PFSK-1 (cell line): Measurements from ENCODE around the gene PLAAT5.

Experiments
- FOXP2 ChIP-seq: optimal IDR thresholded peaks from 2 replicates; pipeline ENCODE3; 2011; ENCODE audit warnings: borderline replicate concordance, control low read depth, inconsistent platforms; ENCODE audit not compliant: insufficient read depth; ENCODE audit errors: extremely low read length, extremely low read depth
- POLR2AphosphoS5 ChIP-seq: IDR thresholded peaks from 2 replicates; pipeline ENCODE4 v1.6.1; 2012; ENCODE audit warnings: low read depth, mild to moderate bottlenecking, control low read depth, low read length, moderate library complexity
- SIN3A ChIP-seq: IDR thresholded peaks from 2 replicates; pipeline ENCODE4 v1.6.1; 2012; ENCODE audit warnings: mild to moderate bottlenecking, low read length, moderate library complexity, borderline replicate concordance; ENCODE audit not compliant: insufficient read depth
- TAF1 ChIP-seq: IDR thresholded peaks from 2 replicates; pipeline ENCODE4 v1.6.1; 2012; ENCODE audit warnings: low read length, control low read depth, borderline replicate concordance; ENCODE audit not compliant: insufficient read depth
- TF ChIP-seq, protein P1 (sequence below), 2 experiments: IDR thresholded peaks; 2 replicates each; pipeline versions ENCODE4 v1.6.1 to v1.8.0; 2011 to 2012; ENCODE audit warnings: low read depth in 2 of 2, low read length in 2 of 2, control low read depth in 1 of 2, inconsistent platforms in 1 of 2, mild to moderate bottlenecking in 1 of 2, moderate library complexity in 1 of 2; ENCODE audit not compliant: insufficient read depth in 1 of 2

PLAAT5 gene

DNA sequence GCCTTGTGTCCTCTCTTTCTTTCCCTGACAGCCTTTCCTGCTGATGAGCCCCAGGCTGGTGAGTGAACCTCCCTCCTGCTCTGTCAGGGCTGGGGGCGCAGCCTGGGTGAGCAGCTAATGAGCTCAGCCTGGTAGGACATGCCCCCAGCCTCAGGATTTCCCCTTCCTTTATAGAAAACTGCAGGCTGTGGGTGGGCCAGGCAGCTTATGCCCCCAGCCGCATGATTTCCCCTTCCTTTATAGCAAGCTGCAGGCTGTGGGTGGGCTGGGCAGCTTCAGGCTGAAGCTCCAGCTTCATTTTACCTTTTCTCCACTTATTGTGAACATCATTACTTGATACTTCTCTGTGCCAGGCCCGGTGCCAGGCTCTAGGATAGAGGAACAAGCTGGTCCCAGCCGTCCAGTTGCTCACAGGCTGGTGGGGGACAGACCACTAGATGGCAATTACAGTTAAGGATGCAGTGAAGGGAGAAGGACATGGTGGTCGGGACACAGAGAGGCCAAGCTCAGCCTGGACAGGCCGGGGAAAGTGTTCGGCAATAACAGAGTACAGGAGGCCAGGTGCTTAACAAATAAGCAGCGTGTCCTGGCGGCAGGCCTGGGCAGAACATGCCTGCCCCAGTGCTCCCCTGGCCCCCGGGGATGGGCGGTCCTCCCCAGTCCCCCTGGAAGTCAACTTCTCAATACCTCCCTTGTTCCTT, 20.2 kb upstream of the PLAAT5 start:
- TF ChIP-seq FOXP2 = no peak
- no peak for TF ChIP-seq TAF1
- TF ChIP-seq, protein P1, sequence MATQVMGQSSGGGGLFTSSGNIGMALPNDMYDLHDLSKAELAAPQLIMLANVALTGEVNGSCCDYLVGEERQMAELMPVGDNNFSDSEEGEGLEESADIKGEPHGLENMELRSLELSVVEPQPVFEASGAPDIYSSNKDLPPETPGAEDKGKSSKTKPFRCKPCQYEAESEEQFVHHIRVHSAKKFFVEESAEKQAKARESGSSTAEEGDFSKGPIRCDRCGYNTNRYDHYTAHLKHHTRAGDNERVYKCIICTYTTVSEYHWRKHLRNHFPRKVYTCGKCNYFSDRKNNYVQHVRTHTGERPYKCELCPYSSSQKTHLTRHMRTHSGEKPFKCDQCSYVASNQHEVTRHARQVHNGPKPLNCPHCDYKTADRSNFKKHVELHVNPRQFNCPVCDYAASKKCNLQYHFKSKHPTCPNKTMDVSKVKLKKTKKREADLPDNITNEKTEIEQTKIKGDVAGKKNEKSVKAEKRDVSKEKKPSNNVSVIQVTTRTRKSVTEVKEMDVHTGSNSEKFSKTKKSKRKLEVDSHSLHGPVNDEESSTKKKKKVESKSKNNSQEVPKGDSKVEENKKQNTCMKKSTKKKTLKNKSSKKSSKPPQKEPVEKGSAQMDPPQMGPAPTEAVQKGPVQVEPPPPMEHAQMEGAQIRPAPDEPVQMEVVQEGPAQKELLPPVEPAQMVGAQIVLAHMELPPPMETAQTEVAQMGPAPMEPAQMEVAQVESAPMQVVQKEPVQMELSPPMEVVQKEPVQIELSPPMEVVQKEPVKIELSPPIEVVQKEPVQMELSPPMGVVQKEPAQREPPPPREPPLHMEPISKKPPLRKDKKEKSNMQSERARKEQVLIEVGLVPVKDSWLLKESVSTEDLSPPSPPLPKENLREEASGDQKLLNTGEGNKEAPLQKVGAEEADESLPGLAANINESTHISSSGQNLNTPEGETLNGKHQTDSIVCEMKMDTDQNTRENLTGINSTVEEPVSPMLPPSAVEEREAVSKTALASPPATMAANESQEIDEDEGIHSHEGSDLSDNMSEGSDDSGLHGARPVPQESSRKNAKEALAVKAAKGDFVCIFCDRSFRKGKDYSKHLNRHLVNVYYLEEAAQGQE (IDR thresholded peaks at IDR 0.05; ENCODE audit: insufficient read depth in 1 of 2, low read depth in 2 of 2, low read length in 2 of 2) = no peak
- TF ChIP-seq SIN3A = no peak
- TF ChIP-seq POLR2AphosphoS5 = no peak

DNA sequence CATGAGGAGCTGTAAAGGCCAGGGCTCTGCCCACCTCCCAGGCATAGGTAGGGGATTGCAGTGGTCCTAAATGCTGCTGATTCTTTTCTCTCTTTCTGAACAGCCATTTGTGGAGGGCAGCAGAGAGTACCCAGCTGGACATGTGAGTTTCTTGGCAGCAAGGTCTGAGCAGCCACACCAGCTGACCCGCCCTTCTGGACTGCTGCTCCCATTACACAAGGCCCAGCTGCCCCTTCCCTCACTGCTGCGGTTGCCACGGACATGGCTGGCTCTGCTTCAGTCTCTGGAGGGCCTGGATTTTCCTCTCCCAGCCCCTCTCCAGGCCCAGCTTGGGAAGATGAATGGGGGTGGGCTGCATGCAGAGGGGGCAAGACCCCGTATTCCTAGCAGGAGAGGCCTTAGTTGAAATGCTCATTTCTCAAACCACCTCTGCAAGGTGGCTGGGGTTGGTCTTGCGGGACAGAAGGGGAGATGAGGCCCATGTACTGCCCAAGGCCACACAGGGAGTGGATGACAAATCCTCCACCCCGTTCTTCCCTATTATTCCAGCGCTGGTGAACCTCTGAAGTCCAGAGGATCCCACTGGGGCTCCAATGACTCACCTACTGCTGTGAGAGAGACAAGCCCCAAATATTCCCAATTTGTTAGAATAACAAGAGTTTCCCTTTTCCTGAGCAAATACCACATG, 19.5 kb upstream of the PLAAT5 start:
- no peak for TF ChIP-seq TAF1
- no peak for TF ChIP-seq SIN3A
- no peak for TF ChIP-seq FOXP2
- TF ChIP-seq POLR2AphosphoS5 = no peak
- TF ChIP-seq, protein P1 (IDR thresholded peaks at IDR 0.05; ENCODE audit: insufficient read depth in 1 of 2, low read depth in 2 of 2, low read length in 2 of 2) = no peak

DNA sequence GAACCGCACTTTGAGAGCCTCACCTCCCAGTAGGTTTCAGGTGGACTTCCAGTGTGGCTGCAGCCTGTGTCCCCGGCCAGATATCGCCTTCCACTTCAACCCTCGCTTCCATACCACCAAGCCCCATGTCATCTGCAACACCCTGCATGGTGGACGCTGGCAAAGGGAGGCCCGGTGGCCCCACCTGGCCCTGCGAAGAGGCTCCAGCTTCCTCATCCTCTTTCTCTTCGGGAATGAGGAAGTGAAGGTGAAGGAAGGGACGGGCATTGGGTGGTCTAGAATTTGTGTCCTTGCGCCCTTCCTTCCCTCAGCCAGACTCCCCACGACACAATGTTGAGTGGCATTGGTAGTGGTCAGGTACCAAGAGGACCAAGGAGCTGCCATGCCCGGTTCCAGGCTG, 17.8 kb upstream of the PLAAT5 start:
- TF ChIP-seq SIN3A (no peak), TAF1 (no peak), POLR2AphosphoS5 (no peak), FOXP2 (no peak)
- TF ChIP-seq, protein P1 (IDR thresholded peaks at IDR 0.05; ENCODE audit: insufficient read depth in 1 of 2, low read depth in 2 of 2, low read length in 2 of 2) = no peak

DNA sequence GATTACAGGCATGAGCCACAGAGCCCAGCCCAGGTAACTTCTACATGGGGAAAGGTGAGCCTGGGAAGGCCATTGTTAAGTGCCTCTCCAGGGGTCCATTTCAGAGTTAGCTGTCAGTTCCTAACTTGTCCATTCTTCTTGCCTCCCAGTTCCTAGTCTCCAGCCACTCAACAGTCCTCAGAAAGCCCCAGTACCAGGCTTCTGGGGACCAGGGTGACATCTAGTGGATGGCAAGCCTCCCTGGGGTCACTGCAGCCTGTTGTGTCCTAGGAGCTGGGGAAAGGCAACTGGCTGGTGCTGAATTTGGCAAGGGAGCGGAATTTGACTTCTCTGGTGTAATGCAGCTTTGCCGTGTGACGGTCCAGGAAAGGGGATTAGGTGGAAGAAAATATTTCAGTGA, 17.0 kb upstream of the PLAAT5 start:
- TF ChIP-seq FOXP2 (no peak), TAF1 (no peak), SIN3A (no peak), POLR2AphosphoS5 (no peak)
- TF ChIP-seq, protein P1 (IDR thresholded peaks at IDR 0.05; ENCODE audit: insufficient read depth in 1 of 2, low read depth in 2 of 2, low read length in 2 of 2) = no peak

DNA sequence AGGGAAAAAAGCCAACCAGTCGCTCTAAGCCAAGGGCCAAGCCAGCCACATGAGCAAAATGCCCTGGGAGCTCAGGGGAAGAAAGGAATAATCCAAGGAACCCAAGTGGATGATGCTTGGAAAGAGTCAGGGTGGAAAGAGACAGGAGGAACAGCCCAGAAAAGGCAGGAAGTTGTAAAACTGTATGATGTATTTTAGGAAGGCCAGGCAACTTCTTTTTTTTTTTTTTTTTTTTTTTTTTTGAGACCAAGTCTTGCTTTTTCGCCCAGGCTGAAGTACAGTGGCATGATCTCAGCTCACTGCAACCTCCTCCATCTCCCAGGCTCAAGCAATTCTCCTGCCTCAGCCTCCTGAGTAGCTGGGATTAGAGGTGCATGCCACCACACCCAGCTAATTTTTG, 16.5 kb upstream of the PLAAT5 start:
- TF ChIP-seq, protein P1 (IDR thresholded peaks at IDR 0.05; ENCODE audit: insufficient read depth in 1 of 2, low read depth in 2 of 2, low read length in 2 of 2) = no peak
- TF ChIP-seq TAF1 (no peak), POLR2AphosphoS5 (no peak), FOXP2 (no peak), SIN3A (no peak)
